ENCODE data around the gene GALNT7. TPM values are rescaled to one million over a fixed set of nuclear protein-coding genes. Genes with fewer than 3 reads are reported as not detected.

Gene GALNT7
- total and polyA plus RNA-seq, 10 of the 15 experiments (the other 5 are each of a cell fraction or from before 2014, with no cell fraction given): 14.2 to 33.2 (median 28.9) TPM

DNA sequence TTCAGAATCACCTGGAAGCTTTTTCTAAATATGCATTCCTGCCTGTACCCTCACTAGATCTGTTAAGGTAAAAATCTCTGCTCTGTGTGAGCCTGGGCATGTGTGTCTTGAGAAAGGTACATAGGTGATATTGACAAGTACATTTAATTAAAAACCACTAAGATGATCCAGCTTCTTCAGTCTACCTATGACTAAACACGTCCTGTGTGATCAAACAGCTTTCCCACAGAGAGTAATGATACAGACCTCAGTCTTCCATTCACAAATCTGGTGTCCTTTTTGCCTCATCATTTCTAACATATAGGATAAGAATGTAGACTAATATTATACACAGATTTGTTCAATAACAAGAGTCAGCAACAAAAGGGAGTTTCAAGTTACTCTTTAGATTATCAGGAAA lies 42.6 kb downstream of the GALNT7 start (continued):
- no peak for TF ChIP-seq HDAC6 (IDR thresholded peaks at IDR 0.05; ENCODE audit: unreplicated experiment)
- TF ChIP-seq SMARCA5 (IDR thresholded peaks at IDR 0.05): no peak
- TF ChIP-seq IKZF2 (IDR thresholded peaks at IDR 0.05): no peak
- no peak for TF ChIP-seq SMAD1 (IDR thresholded peaks at IDR 0.05; ENCODE audit: low read depth, partially characterized antibody)
- no peak for TF ChIP-seq SREBF1 (IDR thresholded peaks at IDR 0.05; ENCODE audit: low read length)
- TF ChIP-seq SIN3A (IDR thresholded peaks at IDR 0.05; ENCODE audit: low read depth, low read length): no peak
- no peak for TF ChIP-seq BRCA1 (IDR thresholded peaks at IDR 0.05; ENCODE audit: low read depth, low read length)
- no peak for TF ChIP-seq TCF3 (IDR thresholded peaks at IDR 0.05; ENCODE audit: borderline replicate concordance, insufficient read depth, low read depth, low read length)
- TF ChIP-seq MTA2 (IDR thresholded peaks at IDR 0.05; ENCODE audit: low read depth): no peak
- no peak for TF ChIP-seq BCL3 (IDR thresholded peaks at IDR 0.05; ENCODE audit: borderline replicate concordance, insufficient read depth, low read depth, low read length, poor library complexity, severe bottlenecking)
- TF ChIP-seq JUNB (IDR thresholded peaks at IDR 0.05): no peak

GRCh38 chr4:173211838-173212237 lies 43.2 kb downstream of the GALNT7 start:
- Histone ChIP-seq H3K27me3 (replicated peaks in 1 of 2; ENCODE audit: control insufficient read depth in 2 of 2, insufficient read depth in 2 of 2, low read length in 1 of 2) (no peaks in the 10 kb centered on the region), H3K4me1 (ENCODE audit: control insufficient read depth, insufficient read depth, low read length) (no peaks in the 10 kb centered on the region), H4K20me1 (ENCODE audit: control insufficient read depth, insufficient read depth) (no peaks in the 10 kb centered on the region), H3K9ac (ENCODE audit: control insufficient read depth, insufficient read depth, low read length) (no peak overlapping the region), H3K9me3 (replicated peaks; ENCODE audit: control insufficient read depth, insufficient read depth, low read length) (no peaks in the 10 kb centered on the region), H3K4me2 (ENCODE audit: control insufficient read depth, insufficient read depth) (no peak overlapping the region), H3K4me3 (no peak overlapping the region), H3K27ac (ENCODE audit: control insufficient read depth, insufficient read depth) (no peak overlapping the region), H3K79me2 (ENCODE audit: control insufficient read depth, insufficient read depth, low read length) (peaks cover 2% of the 10 kb centered on the region; the same call in 1 of the 2 replicates), H3K36me3 (ENCODE audit: control insufficient read depth in 2 of 2, insufficient read depth in 2 of 2, low read length in 1 of 2) (peaks cover 0 to 2% of the 10 kb centered on the region in 2 experiments; a peak in 2 of 4 replicates), H2AFZ (ENCODE audit: control insufficient read depth, low read depth, low read length) (no peak overlapping the region)
- SMC1A ChIA-PET (ENCODE audit: uncharacterized antibody, unreplicated experiment): no interaction called here
- in situ Hi-C loops (cut with MboI): no loop called here
- intact Hi-C loops (cut with micrococcal nuclease; ENCODE audit: unreplicated experiment): no loop called here
- no TSS peak for BruUV-seq (replicated peaks)
- POLR2A ChIA-PET: no interaction called here
- RAD21 ChIA-PET (ENCODE audit: unreplicated experiment): no interaction called here
- no peak for DNase-seq (ENCODE audit: low read depth, low spot score)
- WGBS (ENCODE audit: insufficient coverage, insufficient replicate concordance, low lambda C conversion rate, missing lambda C conversion rate): 92% methylated on average over 1 of the region's 1 CpG
- FAIRE-seq: no peak
- TF ChIP-seq MXI1 (IDR thresholded peaks at IDR 0.05; ENCODE audit: low read depth, low read length): no peak
- TF ChIP-seq FOXK2 (IDR thresholded peaks at IDR 0.05): no peak
- no peak for TF ChIP-seq POLR2AphosphoS5 (IDR thresholded peaks at IDR 0.05; ENCODE audit: low read length)
- TF ChIP-seq BHLHE40 (IDR thresholded peaks at IDR 0.05; ENCODE audit: borderline replicate concordance in 1 of 2, low read depth in 2 of 2, low read length in 1 of 2): peak in 1 of 2 experiments; percentile 26; a peak in 1 of 4 replicates
- TF ChIP-seq PAX5 (IDR thresholded peaks at IDR 0.05; ENCODE audit: borderline replicate concordance, low read depth, low read length): no peak
- TF ChIP-seq SPI1 (IDR thresholded peaks at IDR 0.05; ENCODE audit: borderline replicate concordance, insufficient read depth, low read depth, low read length): no peak
- TF ChIP-seq PML (IDR thresholded peaks at IDR 0.05; ENCODE audit: low read length): no peak
- peak; percentile 56; the same call in 2 of the 3 replicates for ATAC-seq
- CTCF ChIA-PET: interaction anchor here (0.6 to 1.4 kb wide), 2 partner anchors 11 to 21 kb away, joined by 3 to 6 read pairs; no protein-coding TSS in a partner anchor

Data from GM12878 (cell line).